ENCODE measurements around the gene CASP8. TPM values are rescaled to one million over a fixed set of nuclear protein-coding genes. Genes with fewer than 3 reads are reported as not detected.

The CASP8 gene
- total and polyA plus RNA-seq, 9 of the 15 experiments (the other 6 are each of a cell fraction or from before 2014, with no cell fraction given) = 10.2 to 31.4 (median 19.4) TPM

DNA sequence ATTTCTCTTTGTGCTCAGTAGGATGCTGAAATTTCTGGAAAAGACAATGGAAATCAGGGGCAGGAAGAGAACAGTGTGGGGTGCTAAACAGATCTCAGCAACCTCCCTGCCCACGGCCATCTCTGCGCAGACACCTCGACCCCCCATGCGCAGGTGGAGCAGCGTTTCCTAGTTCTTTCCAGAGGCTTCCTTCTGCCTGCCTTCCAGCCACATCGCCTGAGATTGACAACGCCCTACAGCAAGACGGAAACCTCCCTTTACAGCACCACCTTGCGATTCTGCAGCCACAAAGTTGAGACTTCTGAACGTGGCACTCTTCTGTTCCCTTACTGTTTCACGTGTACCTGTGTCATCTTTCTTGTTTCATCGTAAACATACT, 31.4 kb upstream of the CASP8 start (continued):
- no peak for TF ChIP-seq RBM14 (IDR thresholded peaks at IDR 0.05; ENCODE audit: borderline replicate concordance, insufficient read depth, low read depth, low read length)
- no peak for TF ChIP-seq RBM22 (IDR thresholded peaks at IDR 0.05; ENCODE audit: low read depth, low read length, poor library complexity, severe bottlenecking)
- TF ChIP-seq CREB1 (IDR thresholded peaks at IDR 0.05) = no peak
- no peak for TF ChIP-seq CREB1 (CRISPR knock-in tag; IDR thresholded peaks at IDR 0.05)
- no peak for TF ChIP-seq KDM1A (IDR thresholded peaks at IDR 0.05)
- no peak for TF ChIP-seq MECOM (CRISPR knock-in tag; IDR thresholded peaks at IDR 0.05)
- no peak for TF ChIP-seq ZNF586 (CRISPR knock-in tag; conservative IDR thresholded peaks at IDR 0.05)
- TF ChIP-seq, protein P1, sequence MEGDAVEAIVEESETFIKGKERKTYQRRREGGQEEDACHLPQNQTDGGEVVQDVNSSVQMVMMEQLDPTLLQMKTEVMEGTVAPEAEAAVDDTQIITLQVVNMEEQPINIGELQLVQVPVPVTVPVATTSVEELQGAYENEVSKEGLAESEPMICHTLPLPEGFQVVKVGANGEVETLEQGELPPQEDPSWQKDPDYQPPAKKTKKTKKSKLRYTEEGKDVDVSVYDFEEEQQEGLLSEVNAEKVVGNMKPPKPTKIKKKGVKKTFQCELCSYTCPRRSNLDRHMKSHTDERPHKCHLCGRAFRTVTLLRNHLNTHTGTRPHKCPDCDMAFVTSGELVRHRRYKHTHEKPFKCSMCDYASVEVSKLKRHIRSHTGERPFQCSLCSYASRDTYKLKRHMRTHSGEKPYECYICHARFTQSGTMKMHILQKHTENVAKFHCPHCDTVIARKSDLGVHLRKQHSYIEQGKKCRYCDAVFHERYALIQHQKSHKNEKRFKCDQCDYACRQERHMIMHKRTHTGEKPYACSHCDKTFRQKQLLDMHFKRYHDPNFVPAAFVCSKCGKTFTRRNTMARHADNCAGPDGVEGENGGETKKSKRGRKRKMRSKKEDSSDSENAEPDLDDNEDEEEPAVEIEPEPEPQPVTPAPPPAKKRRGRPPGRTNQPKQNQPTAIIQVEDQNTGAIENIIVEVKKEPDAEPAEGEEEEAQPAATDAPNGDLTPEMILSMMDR (IDR thresholded peaks at IDR 0.05 in 2 of 3, conservative IDR thresholded peaks at IDR 0.05 in 1 of 3; ENCODE audit: insufficient read depth in 2 of 3, low read depth in 1 of 3, low read length in 3 of 3) = 0 out of 6 replicates have a peak, but pooled peaks of 1 of the 3 experiments have one; percentile 5
- no peak for TF ChIP-seq RBFOX2 (IDR thresholded peaks at IDR 0.05; ENCODE audit: low read depth, low read length)
- TF ChIP-seq, protein P2, sequence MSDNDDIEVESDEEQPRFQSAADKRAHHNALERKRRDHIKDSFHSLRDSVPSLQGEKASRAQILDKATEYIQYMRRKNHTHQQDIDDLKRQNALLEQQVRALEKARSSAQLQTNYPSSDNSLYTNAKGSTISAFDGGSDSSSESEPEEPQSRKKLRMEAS (CRISPR knock-in tag; IDR thresholded peaks at IDR 0.05) = no peak
- no peak for TF ChIP-seq CBX8 (IDR thresholded peaks at IDR 0.05; ENCODE audit: borderline replicate concordance, extremely low read depth, low read depth, low read length, poor library complexity, severe bottlenecking)
- no peak for TF ChIP-seq ZNF165 (CRISPR knock-in tag; IDR thresholded peaks at IDR 0.05; ENCODE audit: borderline replicate concordance)
- no peak for TF ChIP-seq SOX6 (IDR thresholded peaks at IDR 0.05)
- no peak for TF ChIP-seq NR2F6 (CRISPR knock-in tag; IDR thresholded peaks at IDR 0.05)
- TF ChIP-seq TCF3 (CRISPR knock-in tag; IDR thresholded peaks at IDR 0.05) = no peak
- no peak for TF ChIP-seq TRIM28 (IDR thresholded peaks at IDR 0.05)
- TF ChIP-seq WHSC1 (IDR thresholded peaks at IDR 0.05; ENCODE audit: low read length) = no peak
- peak; percentile 47; the same call in 1 of the 2 replicates for TF ChIP-seq CTBP1 (IDR thresholded peaks at IDR 0.05; ENCODE audit: borderline replicate concordance)
- no peak for TF ChIP-seq ELF1 (tag; IDR thresholded peaks at IDR 0.05)
- TF ChIP-seq SP2 (IDR thresholded peaks at IDR 0.05; ENCODE audit: extremely low read depth, low read depth, low read length, poor library complexity, severe bottlenecking) = no peak
- TF ChIP-seq, protein P3, sequence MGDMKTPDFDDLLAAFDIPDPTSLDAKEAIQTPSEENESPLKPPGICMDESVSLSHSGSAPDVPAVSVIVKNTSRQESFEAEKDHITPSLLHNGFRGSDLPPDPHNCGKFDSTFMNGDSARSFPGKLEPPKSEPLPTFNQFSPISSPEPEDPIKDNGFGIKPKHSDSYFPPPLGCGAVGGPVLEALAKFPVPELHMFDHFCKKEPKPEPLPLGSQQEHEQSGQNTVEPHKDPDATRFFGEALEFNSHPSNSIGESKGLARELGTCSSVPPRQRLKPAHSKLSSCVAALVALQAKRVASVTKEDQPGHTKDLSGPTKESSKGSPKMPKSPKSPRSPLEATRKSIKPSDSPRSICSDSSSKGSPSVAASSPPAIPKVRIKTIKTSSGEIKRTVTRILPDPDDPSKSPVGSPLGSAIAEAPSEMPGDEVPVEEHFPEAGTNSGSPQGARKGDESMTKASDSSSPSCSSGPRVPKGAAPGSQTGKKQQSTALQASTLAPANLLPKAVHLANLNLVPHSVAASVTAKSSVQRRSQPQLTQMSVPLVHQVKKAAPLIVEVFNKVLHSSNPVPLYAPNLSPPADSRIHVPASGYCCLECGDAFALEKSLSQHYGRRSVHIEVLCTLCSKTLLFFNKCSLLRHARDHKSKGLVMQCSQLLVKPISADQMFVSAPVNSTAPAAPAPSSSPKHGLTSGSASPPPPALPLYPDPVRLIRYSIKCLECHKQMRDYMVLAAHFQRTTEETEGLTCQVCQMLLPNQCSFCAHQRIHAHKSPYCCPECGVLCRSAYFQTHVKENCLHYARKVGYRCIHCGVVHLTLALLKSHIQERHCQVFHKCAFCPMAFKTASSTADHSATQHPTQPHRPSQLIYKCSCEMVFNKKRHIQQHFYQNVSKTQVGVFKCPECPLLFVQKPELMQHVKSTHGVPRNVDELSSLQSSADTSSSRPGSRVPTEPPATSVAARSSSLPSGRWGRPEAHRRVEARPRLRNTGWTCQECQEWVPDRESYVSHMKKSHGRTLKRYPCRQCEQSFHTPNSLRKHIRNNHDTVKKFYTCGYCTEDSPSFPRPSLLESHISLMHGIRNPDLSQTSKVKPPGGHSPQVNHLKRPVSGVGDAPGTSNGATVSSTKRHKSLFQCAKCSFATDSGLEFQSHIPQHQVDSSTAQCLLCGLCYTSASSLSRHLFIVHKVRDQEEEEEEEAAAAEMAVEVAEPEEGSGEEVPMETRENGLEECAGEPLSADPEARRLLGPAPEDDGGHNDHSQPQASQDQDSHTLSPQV (IDR thresholded peaks at IDR 0.05) = no peak
- TF ChIP-seq NFXL1 (CRISPR knock-in tag; IDR thresholded peaks at IDR 0.05) = no peak
- no peak for TF ChIP-seq HMG20B (CRISPR knock-in tag; IDR thresholded peaks at IDR 0.05)
- peak in 1 of 2 experiments; percentile 40; a peak in 2 of 4 replicates for TF ChIP-seq RAD21 (CRISPR knock-in tag; conservative IDR thresholded peaks at IDR 0.05 in 1 of 2, IDR thresholded peaks at IDR 0.05 in 1 of 2)
- no peak for TF ChIP-seq BACH1 (tag; IDR thresholded peaks at IDR 0.05)
